LNCaP clone FGC (cell line): ENCODE data around the gene ADAMTS2.

ENCODE experiments used
- DNase-seq: peaks from one replicate; pipeline ENCODE4 v3.0.0-alpha.2; 2011; ENCODE audit warnings: low read depth
- H3K4me3 ChIP-seq: 2 replicates; pipeline ENCODE4 v1.5.1; 2011; ENCODE audit warnings: mild to moderate bottlenecking, low read depth, low read length, control low read depth
- TF ChIP-seq, protein P1 (sequence below): IDR thresholded peaks from 2 replicates; pipeline ENCODE4 v1.5.1; 2012; ENCODE audit warnings: mild to moderate bottlenecking; ENCODE audit not compliant: control insufficient read depth, insufficient read depth; ENCODE audit errors: extremely low read depth

The ADAMTS2 gene

GRCh38 chr5:179061025-179061424 is 284.2 kb downstream of the ADAMTS2 start:
- TF ChIP-seq, protein P1, sequence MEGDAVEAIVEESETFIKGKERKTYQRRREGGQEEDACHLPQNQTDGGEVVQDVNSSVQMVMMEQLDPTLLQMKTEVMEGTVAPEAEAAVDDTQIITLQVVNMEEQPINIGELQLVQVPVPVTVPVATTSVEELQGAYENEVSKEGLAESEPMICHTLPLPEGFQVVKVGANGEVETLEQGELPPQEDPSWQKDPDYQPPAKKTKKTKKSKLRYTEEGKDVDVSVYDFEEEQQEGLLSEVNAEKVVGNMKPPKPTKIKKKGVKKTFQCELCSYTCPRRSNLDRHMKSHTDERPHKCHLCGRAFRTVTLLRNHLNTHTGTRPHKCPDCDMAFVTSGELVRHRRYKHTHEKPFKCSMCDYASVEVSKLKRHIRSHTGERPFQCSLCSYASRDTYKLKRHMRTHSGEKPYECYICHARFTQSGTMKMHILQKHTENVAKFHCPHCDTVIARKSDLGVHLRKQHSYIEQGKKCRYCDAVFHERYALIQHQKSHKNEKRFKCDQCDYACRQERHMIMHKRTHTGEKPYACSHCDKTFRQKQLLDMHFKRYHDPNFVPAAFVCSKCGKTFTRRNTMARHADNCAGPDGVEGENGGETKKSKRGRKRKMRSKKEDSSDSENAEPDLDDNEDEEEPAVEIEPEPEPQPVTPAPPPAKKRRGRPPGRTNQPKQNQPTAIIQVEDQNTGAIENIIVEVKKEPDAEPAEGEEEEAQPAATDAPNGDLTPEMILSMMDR = no peak
- peak overlapping the region; percentile 72 for H3K4me3 ChIP-seq
- DNase-seq = no peak
